Hepatocyte (in vitro differentiated cells): ENCODE results near the gene ABHD16A. TPM values are rescaled to one million over a fixed set of nuclear protein-coding genes. Genes with fewer than 3 reads are reported as not detected.

Experiments used
- DNase-seq: peaks from one replicate; pipeline ENCODE4 v3.0.0-alpha.2; 2016; ENCODE audit warnings: low spot score
- H2AFZ ChIP-seq: fragments of 200-600 bp; sonication (generic); 2 replicates; pipeline ENCODE4 v1.6.0; 2016; ENCODE audit warnings: antibody characterized with exemption, mild to moderate bottlenecking
- H3K27ac ChIP-seq: fragments of 200-600 bp; sonication (generic); 2 replicates; pipeline ENCODE4 v1.5.1; 2016; ENCODE audit warnings: mild to moderate bottlenecking
- H3K27me3 ChIP-seq: fragments of 200-600 bp; sonication (generic); 2 replicates; pipeline ENCODE4 v1.6.1; 2016
- H3K36me3 ChIP-seq: fragments of 200-600 bp; sonication (generic); replicated peaks from 2 replicates; pipeline ENCODE4 v1.5.1; 2016; ENCODE audit warnings: low read depth; ENCODE audit not compliant: insufficient read depth
- H3K4me1 ChIP-seq: fragments of 200-600 bp; sonication (generic); 2 replicates; pipeline ENCODE4 v1.5.1; 2016; ENCODE audit warnings: mild to moderate bottlenecking, moderate library complexity; ENCODE audit not compliant: insufficient read depth
- H3K4me2 ChIP-seq: fragments of 200-600 bp; sonication (generic); 2 replicates; pipeline ENCODE4 v1.6.0; 2016
- H3K4me3 ChIP-seq: fragments of 200-600 bp; sonication (generic); 2 replicates; pipeline ENCODE4 v1.5.1; 2016; ENCODE audit warnings: mild to moderate bottlenecking
- H3K79me2 ChIP-seq: fragments of 200-600 bp; sonication (generic); 2 replicates; pipeline ENCODE4 v1.6.0; 2017; ENCODE audit warnings: mild to moderate bottlenecking
- H3K9me2 ChIP-seq: fragments of 200-600 bp; sonication (generic); replicated peaks from 2 replicates; pipeline ENCODE4 v1.6.0; 2017; ENCODE audit warnings: mild to moderate bottlenecking; ENCODE audit not compliant: insufficient read depth
- H3K9me3 ChIP-seq: fragments of 200-600 bp; sonication (generic); 2 replicates; pipeline ENCODE4 v1.5.1; 2016; ENCODE audit warnings: low read depth, mild to moderate bottlenecking
- H4K20me1 ChIP-seq: fragments of 200-600 bp; sonication (generic); 2 replicates; pipeline ENCODE4 v1.6.0; 2016; ENCODE audit warnings: mild to moderate bottlenecking; ENCODE audit not compliant: insufficient read depth, poor library complexity, severe bottlenecking
- CTCF ChIP-seq: fragments of 200-600 bp; sonication (generic); IDR thresholded peaks from 2 replicates; pipeline ENCODE4 v1.5.1; 2016; ENCODE audit warnings: antibody characterized with exemption, mild to moderate bottlenecking; ENCODE audit not compliant: poor library complexity
- EZH2 ChIP-seq: fragments of 200-600 bp; sonication (generic); IDR thresholded peaks from 2 replicates; pipeline ENCODE4 v1.6.1; 2016; ENCODE audit warnings: antibody characterized with exemption, mild to moderate bottlenecking, borderline replicate concordance
- EZH2phosphoT487 ChIP-seq: fragments of 200-600 bp; sonication (generic); IDR thresholded peaks from one replicate; pipeline ENCODE4 v1.6.1; 2018; ENCODE audit warnings: antibody characterized with exemption, mild to moderate bottlenecking, low read depth, moderate library complexity; ENCODE audit not compliant: unreplicated experiment, severe bottlenecking
- WGBS: methylation state at CpG from one replicate; pipeline ENCODE4 v1.1.6; 2016; ENCODE audit warnings: low lambda C conversion rate; ENCODE audit errors: missing lambda C conversion rate; 5-methylcytosine and 5-hydroxymethylcytosine counted together
- polyA plus RNA-seq: library from polyadenylated mRNA; unstranded; fragments of >200 nt; fragmentation: Nextera tagmentation; extraction: Ambion mirVana; gene quantifications from 2 replicates; pipeline ENCODE4 v1.2.1, GENCODE V29; 2016
- total RNA-seq: library from RNA; depleted of rRNA; stranded (reverse); fragments of >200 nt; gene quantifications from 2 replicates; pipeline ENCODE4 v1.2.3, GENCODE V29; 2014

The ABHD16A gene
- total and polyA plus RNA-seq, 2 experiments from 2014 or later, result 63.2 to 94.7 TPM

- H4K20me1 ChIP-seq, result peaks cover 13% of the 10 kb centered on the region
- TF ChIP-seq CTCF (no peak), EZH2 (no peak), EZH2phosphoT487 (no peak)
- H3K9me2 ChIP-seq, result no peaks in the 10 kb centered on the region
- peak overlapping the region; percentile 81 for H3K4me2 ChIP-seq
- 72% methylated on average over 8 of the region's 9 CpGs for WGBS
- no peak overlapping the region for H3K4me3 ChIP-seq
- peaks cover 34% of the 10 kb centered on the region for H3K4me1 ChIP-seq
- DNase-seq, result no peak
- no peaks in the 10 kb centered on the region for H3K27me3 ChIP-seq
- no peaks in the 10 kb centered on the region for H3K9me3 ChIP-seq
- peak overlapping the region; percentile 93 for H3K27ac ChIP-seq
- H3K36me3 ChIP-seq, result no peaks in the 10 kb centered on the region
- peaks cover 78% of the 10 kb centered on the region for H3K79me2 ChIP-seq
- H2AFZ ChIP-seq, result no peak overlapping the region
These were observed 39.8 kb downstream of the ABHD16A start for GRCh38 chr6:31663126-31663960.

DNA sequence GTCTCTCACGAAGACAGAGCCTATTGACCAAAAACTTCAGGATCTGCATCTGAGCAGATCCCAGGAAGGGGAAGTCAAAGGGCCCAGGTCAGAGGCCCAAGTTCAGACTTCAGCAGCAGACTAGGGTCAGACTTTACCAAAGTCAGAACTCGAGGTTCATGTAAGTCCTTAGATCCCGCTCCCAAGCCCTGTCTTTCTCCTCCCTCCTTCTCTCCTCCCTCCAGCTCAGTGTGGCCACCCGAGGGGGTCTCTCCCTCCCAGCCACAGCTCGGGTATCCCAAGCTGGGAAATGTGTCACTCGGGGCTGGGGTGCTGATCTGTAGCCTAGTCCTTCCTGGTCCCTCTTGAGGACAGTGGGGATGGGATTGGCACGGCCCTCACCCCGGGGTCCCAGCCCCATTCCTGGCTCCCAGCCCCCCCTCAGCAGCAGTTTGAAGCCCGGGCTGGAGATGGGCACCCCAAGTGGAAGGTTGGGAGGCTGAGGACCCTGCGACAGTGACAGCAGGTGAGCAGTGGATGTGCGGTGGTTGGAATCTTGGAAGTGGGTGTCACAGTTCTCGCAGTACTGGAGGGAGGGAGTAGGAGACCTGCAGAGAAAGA, 40.9 kb downstream of the ABHD16A start:
- no peak for DNase-seq
- Histone ChIP-seq H3K9me3 (no peaks in the 10 kb centered on the region), H3K79me2 (peaks cover 78% of the 10 kb centered on the region), H3K4me1 (peaks cover 34% of the 10 kb centered on the region), H3K4me3 (no peak overlapping the region), H4K20me1 (peaks cover 13% of the 10 kb centered on the region), H3K27me3 (no peaks in the 10 kb centered on the region), H3K4me2 (no peak overlapping the region), H3K27ac (no peak overlapping the region), H2AFZ (no peak overlapping the region), H3K9me2 (no peaks in the 10 kb centered on the region), H3K36me3 (no peaks in the 10 kb centered on the region)
- no peak for TF ChIP-seq CTCF
- no peak for TF ChIP-seq EZH2
- no peak for TF ChIP-seq EZH2phosphoT487
- WGBS, result 95% methylated on average over 12 of the region's 12 CpGs

DNA sequence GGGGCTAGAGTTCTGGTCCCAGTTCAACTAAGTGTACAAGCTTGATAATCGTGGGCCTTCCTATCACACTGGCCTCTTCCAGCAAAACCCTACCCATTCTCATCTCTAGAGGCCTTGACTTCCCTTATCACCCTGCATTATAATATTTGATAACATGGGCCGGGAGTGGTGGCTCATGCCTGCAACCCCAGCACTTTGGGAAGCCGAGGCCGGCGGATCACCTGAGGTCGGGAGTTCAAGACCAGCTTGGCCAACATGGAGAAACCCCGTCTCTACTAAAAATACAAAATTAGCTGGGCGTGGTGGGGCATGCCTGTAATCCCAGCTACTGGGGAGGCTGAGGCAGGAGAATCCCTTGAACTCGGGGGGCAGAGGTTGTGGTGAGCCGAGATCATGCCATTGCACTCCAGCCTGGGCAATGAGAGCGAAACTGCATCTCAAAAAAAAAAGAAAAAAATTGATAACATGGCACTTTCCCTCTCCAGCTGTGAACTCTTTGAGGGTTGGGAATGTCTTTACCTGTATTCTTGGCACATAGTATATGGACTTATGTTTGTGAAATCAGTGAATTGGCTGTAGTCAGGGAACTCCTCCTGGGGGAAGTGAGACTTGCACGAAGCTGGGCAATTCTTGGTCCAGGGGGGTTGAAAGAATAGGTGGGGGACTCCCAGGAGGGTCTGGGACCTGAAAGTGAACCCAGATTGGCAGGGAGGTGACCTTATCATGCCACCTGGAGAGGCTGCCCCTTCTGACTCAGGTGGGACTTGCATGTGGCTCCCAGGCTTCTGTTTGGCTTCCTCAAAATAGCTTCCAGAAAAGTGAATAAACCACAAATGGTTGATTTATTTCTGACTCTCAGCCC, 41.6 kb downstream of the ABHD16A start:
- DNase-seq, result no peak
- no peaks in the 10 kb centered on the region for H3K27me3 ChIP-seq
- H2AFZ ChIP-seq, result no peak overlapping the region
- H3K4me3 ChIP-seq, result peak overlapping the region; percentile 55
- peak overlapping the region; percentile 89 for H3K27ac ChIP-seq
- H3K9me2 ChIP-seq, result no peaks in the 10 kb centered on the region
- 93% methylated on average over 12 of the region's 12 CpGs for WGBS
- H3K4me1 ChIP-seq, result peaks cover 34% of the 10 kb centered on the region
- TF ChIP-seq CTCF, result no peak
- TF ChIP-seq EZH2, result no peak
- no peak for TF ChIP-seq EZH2phosphoT487
- H3K79me2 ChIP-seq, result peaks cover 74% of the 10 kb centered on the region
- H3K9me3 ChIP-seq, result no peaks in the 10 kb centered on the region
- H3K4me2 ChIP-seq, result peak overlapping the region; percentile 97
- no peaks in the 10 kb centered on the region for H3K36me3 ChIP-seq
- peaks cover 13% of the 10 kb centered on the region for H4K20me1 ChIP-seq
